ENCODE results near the gene IGFLR1.
"Not testable (repeated sequence)": the region's sequence is repeated elsewhere in the genome, so short reads cannot be mapped to it uniquely, and the experiment has no call there.

Gene IGFLR1

GRCh38 chr19:35777086-35777841 is 35.0 kb upstream of the IGFLR1 start:
- no peak for DNase-seq

- no peak for DNase-seq
Observed at GRCh38 chr19:35776102-35776788, 34.0 kb upstream of the IGFLR1 start.

DNA sequence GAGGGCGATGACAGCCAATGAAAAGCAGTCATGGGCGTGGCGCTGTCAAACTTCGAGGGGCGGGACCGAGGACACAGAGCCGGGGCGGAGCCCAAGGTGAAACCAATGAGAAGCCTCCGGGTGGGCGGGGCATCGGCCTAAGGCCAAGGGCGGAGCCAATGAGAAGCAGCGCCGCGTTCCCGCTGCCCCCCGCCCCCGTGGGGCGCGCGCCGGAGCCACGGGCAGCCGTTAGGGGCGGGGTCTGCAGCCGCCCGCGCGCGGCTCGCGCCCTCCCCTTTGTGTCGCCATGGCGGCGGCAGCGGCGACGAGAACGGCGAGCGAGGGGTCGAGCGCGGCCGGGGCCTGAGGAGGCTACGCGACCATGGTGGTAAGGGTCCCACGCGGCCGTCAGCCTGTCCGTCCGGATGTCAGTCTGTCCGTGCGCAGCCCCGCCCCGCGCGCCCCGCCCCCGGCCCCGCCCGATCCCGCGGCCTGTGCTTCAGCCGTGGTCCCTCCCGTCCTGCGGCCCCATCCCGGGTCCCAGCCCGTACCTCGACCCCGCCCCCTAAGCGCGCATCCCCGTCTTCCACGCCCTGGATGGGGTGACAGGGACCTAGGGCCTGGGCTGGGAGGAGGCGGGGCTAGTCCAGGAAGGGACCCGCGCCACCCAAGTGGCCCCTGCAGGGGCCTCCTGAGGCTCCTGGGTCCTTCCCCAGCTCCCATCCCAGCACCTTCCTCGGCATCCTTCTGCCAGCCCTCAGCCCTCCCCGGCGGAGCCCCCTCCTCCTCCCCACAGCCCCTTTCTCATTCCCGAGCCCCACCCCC is 33.2 kb upstream of the IGFLR1 start, which contains the start of gene ARHGAP33:
TSS of gene ARHGAP33 (plus strand) at position 267 of the 804 bp plus-strand sequence. CDS start at position 362, 95 bp downstream.
- peak; percentile 93 for DNase-seq

DNA sequence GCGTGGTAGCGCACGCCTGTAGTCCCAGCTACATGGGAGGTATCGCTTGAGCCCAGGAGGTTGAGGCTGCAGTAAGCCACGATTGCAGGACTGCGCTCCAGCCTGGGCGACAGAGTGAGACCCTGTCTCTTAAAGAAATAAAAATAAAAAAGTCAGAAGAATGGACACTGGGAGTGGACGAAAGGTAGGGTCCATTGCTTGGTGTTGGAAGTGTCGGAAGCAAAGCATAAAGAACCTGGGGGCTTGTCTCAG is 32.7 kb upstream of the IGFLR1 start:
- DNase-seq = no peak

DNA sequence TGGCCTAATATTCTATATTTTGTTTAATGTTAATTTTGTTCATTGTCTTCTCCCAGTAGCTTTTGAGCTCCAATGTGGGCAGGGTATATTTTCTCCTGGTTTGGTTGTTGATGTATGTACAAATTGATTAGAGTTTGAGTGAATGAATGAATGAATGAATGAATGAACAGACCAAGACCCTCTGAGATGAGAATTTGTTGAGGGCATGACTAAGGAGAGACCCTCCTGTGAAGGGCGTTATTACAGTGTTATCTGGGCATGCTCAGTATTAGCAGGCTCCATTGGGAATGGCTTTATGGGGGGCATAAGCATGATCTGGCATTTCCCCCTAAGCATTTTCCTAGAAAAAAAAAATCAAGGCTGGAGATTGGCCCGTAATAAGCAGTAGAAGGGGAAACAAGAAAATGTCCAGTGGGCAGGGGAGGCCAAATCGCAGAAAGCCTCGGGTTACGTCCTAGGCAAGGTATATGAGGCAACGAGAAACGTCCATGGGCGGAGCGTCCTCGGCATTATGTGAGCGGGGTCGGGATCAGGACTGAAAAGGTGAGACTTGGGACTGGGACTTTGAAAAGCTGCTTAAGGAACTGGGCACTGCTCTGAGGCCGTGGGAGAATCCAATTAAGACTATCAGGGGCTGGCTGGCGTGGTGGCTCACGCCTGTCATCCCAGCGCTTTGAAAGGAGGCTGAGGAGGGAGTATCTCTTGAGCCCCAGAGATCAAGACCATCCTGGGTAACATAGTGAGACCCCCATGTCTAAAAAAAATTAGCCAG is 32.2 kb upstream of the IGFLR1 start:
- DNase-seq = no peak

- no peak for DNase-seq
Observed at GRCh38 chr19:35773020-35773806, 31.0 kb upstream of the IGFLR1 start.

DNA sequence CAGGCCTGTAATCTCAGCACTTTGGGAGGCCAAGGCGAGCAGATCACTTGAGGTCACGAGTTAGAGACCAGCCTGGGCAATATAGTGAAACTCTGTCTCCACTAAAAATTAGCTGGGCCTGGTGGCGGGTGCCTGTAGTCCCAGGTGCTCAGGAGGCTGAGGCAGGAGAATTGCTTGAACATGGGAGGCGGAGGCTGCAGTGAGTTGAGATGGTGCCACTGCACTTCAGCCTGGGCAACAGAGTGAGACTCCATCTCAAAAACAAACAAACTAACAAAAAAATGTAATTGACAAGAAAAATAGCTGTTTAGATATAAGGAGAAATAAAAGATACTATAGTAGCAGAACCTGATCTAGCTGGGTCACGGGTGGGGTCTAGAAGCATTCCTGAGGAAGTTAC is 30.1 kb upstream of the IGFLR1 start:
- not testable (repeated sequence) for DNase-seq

DNA sequence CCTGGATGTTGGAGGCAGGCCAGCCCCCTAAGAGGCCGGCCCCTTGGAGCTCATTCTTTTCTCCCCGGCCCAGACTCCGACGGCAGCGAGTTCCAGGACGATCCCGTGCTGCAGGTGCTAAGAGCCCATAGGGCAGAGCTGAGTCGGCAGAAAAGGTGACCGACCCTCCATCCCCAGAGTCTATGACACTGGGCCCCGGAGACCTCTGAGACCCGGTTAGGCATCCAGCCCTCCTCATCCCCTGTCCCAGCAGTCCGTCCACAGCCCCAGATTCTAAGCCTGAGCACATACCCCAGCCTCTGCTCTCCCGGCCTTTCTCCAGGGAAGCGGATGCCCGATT is 25.8 kb upstream of the IGFLR1 start:
- no peak for DNase-seq

DNA sequence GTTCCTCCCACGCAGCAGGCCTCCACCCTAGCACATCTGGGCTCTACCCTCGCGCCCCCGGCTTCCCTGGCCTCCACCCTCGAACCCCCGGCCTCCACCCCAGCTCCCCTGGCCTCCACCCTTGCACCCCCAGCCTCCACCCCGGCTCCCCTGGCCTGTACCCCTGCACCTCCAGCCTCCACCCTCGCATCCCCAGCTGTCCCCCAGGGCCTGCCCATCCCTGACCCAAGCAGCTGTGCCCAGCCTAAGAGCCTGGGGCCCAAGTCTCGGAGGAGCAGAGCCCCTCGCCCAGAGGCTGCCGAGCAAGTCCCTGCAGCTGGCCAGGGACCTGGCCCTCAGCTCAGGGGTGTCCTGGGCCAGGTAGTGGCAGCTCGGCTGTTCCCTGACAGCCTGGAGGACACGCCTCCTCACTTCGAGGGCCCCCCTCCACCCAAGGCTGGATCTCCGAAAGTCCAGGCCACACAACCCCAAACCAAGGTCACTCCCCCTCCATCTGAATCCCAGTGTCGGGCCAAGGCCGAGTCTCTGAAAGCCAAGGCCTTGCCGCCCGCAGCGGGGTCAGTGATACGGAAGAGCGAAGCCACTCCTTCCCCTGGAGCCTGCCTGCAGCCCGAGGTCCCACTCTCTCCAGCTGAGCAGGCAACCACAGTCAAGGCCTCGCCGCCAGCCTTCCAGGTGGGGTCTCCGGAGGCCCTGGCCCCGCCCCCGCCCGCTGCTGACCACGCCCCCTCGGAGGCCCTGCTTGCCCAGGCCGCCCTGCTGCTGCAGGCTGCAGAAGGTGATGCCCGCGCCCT is 25.2 kb upstream of the IGFLR1 start:
- no peak for DNase-seq

GRCh38 chr19:35766571-35767104 is 24.4 kb upstream of the IGFLR1 start:
- no peak for DNase-seq

DNA sequence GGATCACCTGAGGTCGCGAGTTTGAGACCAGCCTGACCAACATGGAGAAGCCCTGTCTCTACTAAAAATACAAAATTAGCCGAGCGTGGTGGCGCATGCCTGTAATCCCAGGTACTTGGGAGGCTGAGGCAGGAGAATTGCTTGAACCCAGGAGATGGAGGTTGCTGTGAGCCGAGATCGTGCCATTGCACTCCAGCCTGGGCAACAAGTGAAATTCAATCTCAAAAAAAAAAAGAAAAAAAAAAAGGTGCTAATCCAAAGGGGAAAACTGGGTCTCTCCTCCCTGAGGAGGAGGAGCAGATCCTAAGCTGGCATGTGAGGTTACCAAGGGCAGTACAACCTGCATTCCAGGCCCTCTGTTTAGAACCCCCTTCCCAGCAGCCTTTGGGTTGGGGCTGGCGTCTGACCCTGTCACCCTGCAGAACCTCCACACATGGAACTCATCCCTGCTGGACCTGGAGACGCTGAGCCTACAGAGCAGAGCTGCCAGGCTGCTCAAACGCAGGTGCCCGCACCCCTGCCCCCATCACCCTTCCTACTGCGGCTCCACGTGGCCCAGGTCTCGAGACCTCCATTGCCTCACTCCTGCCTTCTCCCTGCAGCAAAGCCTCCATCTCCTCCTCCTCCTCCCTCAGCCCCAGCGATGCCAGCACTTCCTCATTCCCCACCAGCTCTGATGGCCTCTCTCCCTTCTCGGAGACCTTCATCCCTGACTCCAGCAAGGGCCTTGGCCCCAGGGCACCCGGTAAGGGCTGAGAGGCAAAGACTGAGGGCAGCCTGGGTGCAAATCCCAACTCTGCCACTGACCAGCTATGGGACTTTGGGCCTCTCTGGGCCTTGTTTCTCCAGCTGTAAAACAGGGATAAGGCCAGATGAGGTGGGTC is 22.4 kb upstream of the IGFLR1 start:
- no peak for DNase-seq

- no peak for DNase-seq
Observed at GRCh38 chr19:35760711-35761349, 18.6 kb upstream of the IGFLR1 start.

GRCh38 chr19:35759697-35760096 is 17.4 kb upstream of the IGFLR1 start:
- DNase-seq = no peak

GRCh38 chr19:35757749-35758608 is 15.7 kb upstream of the IGFLR1 start, which contains the start of gene PROSER3:
Gene PROSER3, plus strand, starts transcription at chr19:35758176. Its CDS starts 40 bp downstream, at chr19:35758216.
- peak; percentile 99 for DNase-seq

DNA sequence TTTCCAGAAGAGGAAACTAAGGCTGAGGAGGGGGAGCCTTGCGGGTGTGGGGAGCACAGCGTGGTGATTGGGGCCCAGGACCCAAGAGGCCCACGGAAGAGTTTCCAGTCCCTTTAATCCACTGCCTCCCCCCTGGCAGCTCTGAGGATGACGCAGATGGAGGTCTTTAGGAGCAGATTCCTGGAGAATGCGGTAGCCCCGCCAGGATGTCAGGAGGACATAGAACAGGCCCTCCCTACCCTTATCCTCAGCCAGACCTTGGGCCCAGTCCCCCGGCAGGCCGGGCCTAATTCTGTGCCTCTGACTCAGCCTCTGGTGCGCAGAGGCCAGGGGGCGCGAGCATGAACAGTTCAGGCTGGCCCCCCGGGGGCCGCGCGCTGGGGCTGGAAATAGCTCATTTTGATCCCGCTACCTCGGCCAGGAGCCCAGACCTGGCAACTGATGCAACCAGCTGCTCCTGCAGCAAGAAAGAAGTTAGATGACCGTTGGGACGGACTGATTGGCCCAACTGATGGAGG is 15.0 kb upstream of the IGFLR1 start:
- DNase-seq = peak; percentile 87

GRCh38 chr19:35756377-35757230 is 14.4 kb upstream of the IGFLR1 start, which contains the start of gene HSPB6:
Gene HSPB6, minus strand, starts transcription at chr19:35757029. Its CDS starts 21 bp downstream, at chr19:35757008.
- DNase-seq = peak; percentile 53

All from HCEC 1CT (cell line).